Activated T-cell treated with anti-CD3 and anti-CD28 coated beads for 24 hours (primary cell): ENCODE results near the gene EEF1AKMT3.

Experiments
- DNase-seq: peaks from one replicate; pipeline ENCODE4 v3.0.0-alpha.2; 2020; ENCODE audit warnings: low read depth

The EEF1AKMT3 gene

GRCh38 chr12:57783466-57783801, 11.0 kb downstream of the EEF1AKMT3 start:
- no peak for DNase-seq

- no peak for DNase-seq
These were observed 11.4 kb downstream of the EEF1AKMT3 start for GRCh38 chr12:57783861-57784260.

GRCh38 chr12:57793920-57794319, 21.5 kb downstream of the EEF1AKMT3 start:
- DNase-seq: no peak

GRCh38 chr12:57795354-57795753, 22.9 kb downstream of the EEF1AKMT3 start:
- no peak for DNase-seq

- no peak for DNase-seq
These were observed 24.6 kb downstream of the EEF1AKMT3 start for GRCh38 chr12:57796996-57797395.

GRCh38 chr12:57797933-57798332, 25.5 kb downstream of the EEF1AKMT3 start:
- no peak for DNase-seq

GRCh38 chr12:57800965-57801364, 28.6 kb downstream of the EEF1AKMT3 start:
- DNase-seq: no peak

- DNase-seq: no peak
These were observed 30.2 kb downstream of the EEF1AKMT3 start for GRCh38 chr12:57802607-57803006.

GRCh38 chr12:57803319-57803893, 31.0 kb downstream of the EEF1AKMT3 start:
- no peak for DNase-seq

GRCh38 chr12:57806677-57807076, 34.3 kb downstream of the EEF1AKMT3 start:
- no peak for DNase-seq

GRCh38 chr12:57807285-57807684, 34.9 kb downstream of the EEF1AKMT3 start:
- DNase-seq: no peak

GRCh38 chr12:57808351-57808750, 35.9 kb downstream of the EEF1AKMT3 start:
- DNase-seq: no peak

- DNase-seq: no peak
These were observed 37.0 kb downstream of the EEF1AKMT3 start for GRCh38 chr12:57809425-57809824.

- DNase-seq: no peak
These were observed 38.0 kb downstream of the EEF1AKMT3 start for GRCh38 chr12:57810450-57810849.

- DNase-seq: no peak
These were observed 38.8 kb downstream of the EEF1AKMT3 start for GRCh38 chr12:57811028-57811755.

- DNase-seq: no peak
These were observed 40.9 kb downstream of the EEF1AKMT3 start for GRCh38 chr12:57813111-57813970.

GRCh38 chr12:57813971-57814772, 41.8 kb downstream of the EEF1AKMT3 start:
- no peak for DNase-seq

GRCh38 chr12:57815177-57816000, 43.0 kb downstream of the EEF1AKMT3 start:
- DNase-seq: no peak

GRCh38 chr12:57816001-57816854, 43.8 kb downstream of the EEF1AKMT3 start:
- no peak for DNase-seq

- DNase-seq: no peak
These were observed 44.4 kb downstream of the EEF1AKMT3 start for GRCh38 chr12:57816855-57817151.
